Thymus (tissue), 11 donors: ENCODE results near the gene SPTSSB. TPM values are rescaled to one million over a fixed set of nuclear protein-coding genes. Genes with fewer than 3 reads are reported as not detected.

Experiments used
- DNase-seq, 9 donors: peaks; one replicate each; pipeline ENCODE4 v3.0.0-alpha.2; 2013; ENCODE audit warnings: low spot score in 9 of 9, low read depth in 6 of 9, missing footprints in 1 of 9
- H3K27ac ChIP-seq, 2 donors: one replicate each; pipeline ENCODE4 v1.5.1; 2013; ENCODE audit warnings: control low read depth in 1 of 2, low read depth in 1 of 2, low read length in 1 of 2, mild to moderate bottlenecking in 1 of 2, moderate library complexity in 1 of 2
- H3K27me3 ChIP-seq, 2 donors: one replicate each; pipeline ENCODE4 v1.5.1; 2013; ENCODE audit warnings: low read length in 1 of 2; ENCODE audit not compliant: control insufficient read depth in 2 of 2, insufficient read depth in 1 of 2
- H3K36me3 ChIP-seq, 2 donors: one replicate each; pipeline ENCODE4 v1.5.1; 2013; ENCODE audit warnings: low read length in 1 of 2, mild to moderate bottlenecking in 1 of 2, moderate library complexity in 1 of 2; ENCODE audit not compliant: control insufficient read depth in 2 of 2, insufficient read depth in 2 of 2
- H3K4me1 ChIP-seq, 2 donors: one replicate each; pipeline ENCODE4 v1.5.1; 2013; ENCODE audit warnings: low read length in 2 of 2; ENCODE audit not compliant: control insufficient read depth in 2 of 2, insufficient read depth in 2 of 2
- H3K4me3 ChIP-seq, 2 donors: one replicate each; pipeline ENCODE4 v1.5.1; 2013; ENCODE audit warnings: low read length in 2 of 2, control low read depth in 1 of 2, mild to moderate bottlenecking in 1 of 2
- H3K9me3 ChIP-seq, 2 donors: one replicate each; pipeline ENCODE4 v1.5.1; 2013; ENCODE audit warnings: low read length in 1 of 2, mild to moderate bottlenecking in 1 of 2; ENCODE audit not compliant: control insufficient read depth in 2 of 2, insufficient read depth in 1 of 2
- WGBS: extraction: QIAGEN DNeasy Blood & Tissue Kit; methylation state at CpG from one replicate; pipeline ENCODE4 v1.1.7; 2013; 5-methylcytosine and 5-hydroxymethylcytosine counted together
- polyA plus RNA-seq: library from polyadenylated mRNA; stranded (reverse); fragments of 200-250 nt; gene quantifications from one replicate; pipeline ENCODE4 v1.2.3, GENCODE V29; 2013
- total RNA-seq: library from RNA; stranded (reverse); fragments of 120-200 nt; gene quantifications from one replicate; pipeline ENCODE4 v1.2.4, GENCODE V29; 2013
- donor health status: healthy.

Gene SPTSSB
- total and polyA plus RNA-seq, 2 donors, result 0.52 to 3.3 TPM

DNA sequence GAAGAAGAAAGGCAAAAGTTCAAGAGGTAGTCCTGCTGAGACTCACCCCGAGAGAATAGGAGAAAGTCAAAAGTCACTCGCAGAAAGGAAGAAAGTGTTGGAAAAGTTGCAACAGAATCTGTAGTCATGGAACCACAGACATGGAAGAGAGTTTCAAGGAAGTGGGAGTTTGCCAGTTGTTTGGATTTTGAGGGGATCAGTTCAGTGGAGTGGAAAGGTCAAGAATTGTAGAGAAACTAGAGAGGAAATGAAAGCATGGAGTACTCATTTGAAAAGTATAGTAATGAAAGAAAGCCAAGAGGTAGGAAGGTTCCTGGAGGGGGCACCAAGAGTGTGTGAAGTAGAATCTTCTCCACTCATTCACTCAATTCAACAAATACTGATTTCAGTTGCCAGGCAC lies 34.7 kb downstream of the SPTSSB start:
- no peak overlapping the region for H3K4me3 ChIP-seq
- no peaks in the 10 kb centered on the region for H3K27me3 ChIP-seq
- no peaks in the 10 kb centered on the region for H3K4me1 ChIP-seq
- DNase-seq, result no peak
- no peak overlapping the region for H3K27ac ChIP-seq
- no peaks in the 10 kb centered on the region for H3K36me3 ChIP-seq
- WGBS, result 98% methylated on average over 2 of the region's 2 CpGs
- H3K9me3 ChIP-seq, result no peaks in the 10 kb centered on the region

DNA sequence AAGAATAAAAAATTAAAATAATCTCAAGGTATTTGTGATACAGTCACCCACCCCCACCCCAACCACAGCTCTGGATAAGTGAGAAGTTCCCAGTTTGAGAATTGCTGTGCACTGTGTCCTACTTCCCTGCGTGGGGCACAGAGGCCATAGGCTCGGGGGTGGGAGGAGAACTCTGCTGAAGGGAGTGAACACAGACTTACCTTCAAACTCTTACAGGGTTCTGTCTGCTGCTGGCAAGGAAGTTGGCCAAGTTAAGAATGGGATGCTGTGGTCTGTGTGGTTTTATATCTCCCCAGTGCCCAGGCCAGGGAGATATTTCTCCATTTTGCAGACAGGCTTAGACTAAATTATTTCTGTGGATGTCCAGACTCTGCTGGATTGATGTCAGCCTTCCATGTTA lies 37.6 kb downstream of the SPTSSB start:
- 6% methylated on average over 2 of the region's 2 CpGs for whole genome bisulfite sequencing
- Histone ChIP-seq H3K36me3 (no peaks in the 10 kb centered on the region), H3K27ac (no peak overlapping the region), H3K4me3 (no peak overlapping the region), H3K4me1 (no peaks in the 10 kb centered on the region), H3K27me3 (no peaks in the 10 kb centered on the region), H3K9me3 (no peaks in the 10 kb centered on the region)
- DNase-seq, result no peak

GRCh38 chr3:161332792-161333191 lies 38.5 kb downstream of the SPTSSB start:
- Histone ChIP-seq H3K27me3 (no peaks in the 10 kb centered on the region), H3K36me3 (no peaks in the 10 kb centered on the region), H3K4me1 (no peaks in the 10 kb centered on the region), H3K27ac (no peak overlapping the region), H3K4me3 (no peak overlapping the region), H3K9me3 (no peaks in the 10 kb centered on the region)
- DNase-seq, result no peak
- 69% methylated on average over 1 of the region's 1 CpG for WGBS

GRCh38 chr3:161325059-161325458 lies 46.3 kb downstream of the SPTSSB start:
- WGBS, result 94% methylated on average over 2 of the region's 2 CpGs
- no peaks in the 10 kb centered on the region for H3K36me3 ChIP-seq
- H3K9me3 ChIP-seq, result no peaks in the 10 kb centered on the region

GRCh38 chr3:161323926-161324621 lies 47.2 kb downstream of the SPTSSB start:
- H3K27ac ChIP-seq, result no peak overlapping the region

More at GRCh38 chr3:161325059-161325458, 46.3 kb downstream of the SPTSSB start:
- Histone ChIP-seq H3K4me1 (no peaks in the 10 kb centered on the region), H3K27ac (no peak overlapping the region), H3K4me3 (no peak overlapping the region), H3K27me3 (peaks cover 0 to 2% of the 10 kb centered on the region in 2 donors)
- DNase-seq, result no peak

DNA sequence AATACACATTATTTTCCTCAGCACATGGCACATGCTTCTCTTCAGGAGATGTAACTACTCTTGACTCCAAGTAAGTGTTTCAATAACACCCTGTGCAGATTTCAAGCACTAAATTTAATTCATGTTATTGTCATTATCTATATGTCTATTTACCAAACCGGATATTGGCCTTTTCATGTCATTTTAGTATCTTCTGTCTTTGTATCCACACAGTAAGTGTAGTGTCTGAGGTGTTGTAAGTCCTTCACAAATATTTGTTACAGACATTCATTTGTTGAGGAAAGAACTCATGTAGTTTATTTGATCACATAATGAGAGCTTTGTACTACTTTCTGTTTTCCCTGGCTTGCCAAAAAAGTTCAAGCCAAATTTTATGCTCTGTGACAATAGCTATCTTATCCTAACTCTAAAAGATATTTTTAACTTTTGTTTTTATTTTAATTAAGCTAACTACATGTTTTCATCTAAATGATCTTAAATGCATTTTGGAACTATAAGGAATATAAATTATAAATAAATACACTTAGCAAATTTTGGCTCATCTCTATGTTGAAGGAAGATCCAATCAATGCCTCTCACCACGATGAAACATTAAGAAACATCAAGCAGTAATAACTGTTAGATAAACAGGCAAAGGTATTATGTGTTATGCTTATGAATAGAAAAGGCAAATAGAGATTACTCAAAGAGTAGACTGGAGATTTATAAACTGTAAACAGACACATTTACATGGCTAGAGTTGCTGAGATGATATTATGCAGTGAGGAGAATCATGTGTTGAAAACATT lies 48.3 kb downstream of the SPTSSB start:
- H3K36me3 ChIP-seq, result no peaks in the 10 kb centered on the region
- no peaks in the 10 kb centered on the region for H3K4me1 ChIP-seq
- peaks cover 0 to 2% of the 10 kb centered on the region in 2 donors for H3K27me3 ChIP-seq
- no peaks in the 10 kb centered on the region for H3K9me3 ChIP-seq
- no peak overlapping the region for H3K4me3 ChIP-seq
- WGBS, result 95% methylated on average over 2 of the region's 2 CpGs
- no peak overlapping the region for H3K27ac ChIP-seq
- DNase-seq, result no peak

More at GRCh38 chr3:161323926-161324621, 47.2 kb downstream of the SPTSSB start:
- Histone ChIP-seq H3K4me1 (no peaks in the 10 kb centered on the region), H3K27me3 (peaks cover 0 to 2% of the 10 kb centered on the region in 2 donors), H3K36me3 (no peaks in the 10 kb centered on the region), H3K9me3 (no peaks in the 10 kb centered on the region), H3K4me3 (no peak overlapping the region)
- DNase-seq, result no peak

DNA sequence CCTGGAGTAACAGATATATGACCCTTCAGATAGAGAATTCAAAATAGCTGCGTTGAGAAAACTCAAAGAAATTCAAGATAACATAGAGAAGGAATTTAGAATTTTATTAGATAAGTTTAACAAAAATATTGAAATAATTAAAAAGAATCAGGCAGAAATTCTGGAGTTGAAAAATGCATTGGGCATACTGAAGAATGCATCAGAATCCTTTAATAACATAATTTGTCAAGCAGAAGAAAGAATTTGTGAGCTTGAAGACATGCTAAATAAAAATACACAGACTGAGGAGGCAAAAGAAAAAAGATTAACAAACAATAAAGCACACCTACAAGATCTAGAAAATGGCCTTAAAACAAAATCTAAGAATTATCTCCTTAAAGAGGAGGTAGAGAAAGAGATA lies 50.5 kb downstream of the SPTSSB start:
- Histone ChIP-seq H3K4me1 (no peaks in the 10 kb centered on the region), H3K9me3 (no peaks in the 10 kb centered on the region), H3K36me3 (no peaks in the 10 kb centered on the region), H3K27me3 (peaks cover 0 to 2% of the 10 kb centered on the region in 2 donors), H3K4me3 (no peak overlapping the region), H3K27ac (no peak overlapping the region)
- WGBS, result 97% methylated on average over 1 of the region's 1 CpG
- DNase-seq, result no peak

GRCh38 chr3:161319867-161320266 lies 51.5 kb downstream of the SPTSSB start:
- H3K27ac ChIP-seq, result no peak overlapping the region
- no peak for DNase-seq
- no peaks in the 10 kb centered on the region for H3K9me3 ChIP-seq
- H3K36me3 ChIP-seq, result no peaks in the 10 kb centered on the region
- H3K27me3 ChIP-seq, result no peaks in the 10 kb centered on the region
- no peaks in the 10 kb centered on the region for H3K4me1 ChIP-seq
- H3K4me3 ChIP-seq, result no peak overlapping the region
- WGBS, result 89% methylated on average over 3 of the region's 3 CpGs

DNA sequence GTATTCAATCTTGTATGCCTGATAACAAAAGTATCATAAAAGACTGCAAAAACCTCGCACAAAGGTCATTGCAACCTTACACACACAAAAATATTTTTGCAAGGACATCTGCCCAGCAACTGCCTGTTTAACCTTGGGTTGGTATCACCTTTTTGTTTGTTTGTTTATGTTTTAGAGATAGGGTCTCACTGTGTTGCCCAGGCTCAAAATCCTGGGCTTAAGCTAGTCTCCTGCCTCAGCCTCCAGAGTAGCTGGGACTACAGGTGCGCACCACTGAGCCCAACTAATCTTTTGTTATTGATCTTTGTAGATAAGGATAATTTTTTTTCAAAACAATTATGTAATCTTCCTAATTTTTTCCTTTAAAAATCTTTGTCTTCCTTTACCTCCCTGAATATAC lies 54.2 kb downstream of the SPTSSB start:
- no peaks in the 10 kb centered on the region for H3K4me1 ChIP-seq
- no peak overlapping the region for H3K4me3 ChIP-seq
- H3K9me3 ChIP-seq, result no peaks in the 10 kb centered on the region
- H3K36me3 ChIP-seq, result no peaks in the 10 kb centered on the region
- no peak overlapping the region for H3K27ac ChIP-seq
- DNase-seq, result no peak
- 93% methylated on average over 2 of the region's 2 CpGs for WGBS
- H3K27me3 ChIP-seq, result no peaks in the 10 kb centered on the region
